Body of pancreas (tissue), 4 donors: ENCODE measurements around the gene MECP2.

Experiments used
- POLR2A ChIP-seq, 3 donors: fragments of 450-650 bp; IDR thresholded peaks; one replicate each; pipeline ENCODE4 v1.6.1; 2016; ENCODE audit warnings: antibody characterized with exemption in 3 of 3, mild to moderate bottlenecking in 2 of 3
- TF ChIP-seq, protein P1 (sequence below), 7 experiments: fragments of 450-650 bp in 4 of 7; fragments of 200-600 bp in 3 of 7; sonication (generic) in 3 of 7; IDR thresholded peaks; one replicate each; pipeline ENCODE4 v1.5.1; 2016 to 2019; ENCODE audit warnings: antibody characterized with exemption in 7 of 7

DNA sequence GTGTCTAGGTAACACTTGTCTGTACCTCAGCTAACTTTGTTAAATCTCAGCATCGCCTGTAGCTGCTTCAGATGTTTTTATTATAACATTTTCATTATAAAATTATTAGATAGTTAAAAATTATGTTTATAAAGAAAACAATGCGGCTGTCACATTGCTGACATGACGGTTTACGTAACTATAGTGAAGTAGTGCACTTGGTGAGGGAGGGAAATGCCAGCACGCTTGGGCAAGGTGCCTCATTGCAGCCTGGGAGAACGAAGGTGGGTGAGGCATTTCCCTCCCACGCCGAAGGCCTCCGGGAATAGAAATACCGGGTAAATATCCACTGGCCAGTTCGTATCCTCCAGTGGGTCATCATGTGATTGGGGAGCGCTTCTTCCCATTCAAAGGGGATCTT is 109.0 kb downstream of the MECP2 start:
- TF ChIP-seq, protein P1, sequence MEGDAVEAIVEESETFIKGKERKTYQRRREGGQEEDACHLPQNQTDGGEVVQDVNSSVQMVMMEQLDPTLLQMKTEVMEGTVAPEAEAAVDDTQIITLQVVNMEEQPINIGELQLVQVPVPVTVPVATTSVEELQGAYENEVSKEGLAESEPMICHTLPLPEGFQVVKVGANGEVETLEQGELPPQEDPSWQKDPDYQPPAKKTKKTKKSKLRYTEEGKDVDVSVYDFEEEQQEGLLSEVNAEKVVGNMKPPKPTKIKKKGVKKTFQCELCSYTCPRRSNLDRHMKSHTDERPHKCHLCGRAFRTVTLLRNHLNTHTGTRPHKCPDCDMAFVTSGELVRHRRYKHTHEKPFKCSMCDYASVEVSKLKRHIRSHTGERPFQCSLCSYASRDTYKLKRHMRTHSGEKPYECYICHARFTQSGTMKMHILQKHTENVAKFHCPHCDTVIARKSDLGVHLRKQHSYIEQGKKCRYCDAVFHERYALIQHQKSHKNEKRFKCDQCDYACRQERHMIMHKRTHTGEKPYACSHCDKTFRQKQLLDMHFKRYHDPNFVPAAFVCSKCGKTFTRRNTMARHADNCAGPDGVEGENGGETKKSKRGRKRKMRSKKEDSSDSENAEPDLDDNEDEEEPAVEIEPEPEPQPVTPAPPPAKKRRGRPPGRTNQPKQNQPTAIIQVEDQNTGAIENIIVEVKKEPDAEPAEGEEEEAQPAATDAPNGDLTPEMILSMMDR (IDR thresholded peaks at IDR 0.05), result no peak
- TF ChIP-seq POLR2A (IDR thresholded peaks at IDR 0.05), result no peak
